Activated naive CD4-positive, alpha-beta T cell treated with anti-CD3 and anti-CD28 coated beads, Interleukin-2, amount 50 U/mL, for 24 hours (primary cell): Measurements from ENCODE around the gene SLC16A9.

Source experiments
- H3K27ac Mint-ChIP-seq: one replicate; pipeline ENCODE4 v1.8.0; 2021; ENCODE audit warnings: mild to moderate bottlenecking, mixed read lengths
- H3K27me3 Mint-ChIP-seq: one replicate; pipeline ENCODE4 v1.8.0; 2021; ENCODE audit warnings: mixed read lengths
- H3K36me3 Mint-ChIP-seq: one replicate; pipeline ENCODE4 v1.8.0; 2021; ENCODE audit warnings: mixed read lengths
- H3K4me1 Mint-ChIP-seq: one replicate; pipeline ENCODE4 v1.8.0; 2021; ENCODE audit warnings: mixed read lengths
- H3K4me3 Mint-ChIP-seq: one replicate; pipeline ENCODE4 v1.8.0; 2021; ENCODE audit warnings: mild to moderate bottlenecking, mixed read lengths
- H3K9me3 Mint-ChIP-seq: one replicate; pipeline ENCODE4 v1.8.0; 2021; ENCODE audit warnings: mixed read lengths

Gene SLC16A9

GRCh38 chr10:59631237-59631636, 78.4 kb downstream of the SLC16A9 start:
- Mint-ChIP-seq H3K27ac (no peak overlapping the region), H3K4me1 (peaks cover under 1% of the 10 kb centered on the region), H3K9me3 (no peaks in the 10 kb centered on the region), H3K36me3 (no peaks in the 10 kb centered on the region), H3K27me3 (peaks cover 5% of the 10 kb centered on the region), H3K4me3 (no peak overlapping the region)

DNA sequence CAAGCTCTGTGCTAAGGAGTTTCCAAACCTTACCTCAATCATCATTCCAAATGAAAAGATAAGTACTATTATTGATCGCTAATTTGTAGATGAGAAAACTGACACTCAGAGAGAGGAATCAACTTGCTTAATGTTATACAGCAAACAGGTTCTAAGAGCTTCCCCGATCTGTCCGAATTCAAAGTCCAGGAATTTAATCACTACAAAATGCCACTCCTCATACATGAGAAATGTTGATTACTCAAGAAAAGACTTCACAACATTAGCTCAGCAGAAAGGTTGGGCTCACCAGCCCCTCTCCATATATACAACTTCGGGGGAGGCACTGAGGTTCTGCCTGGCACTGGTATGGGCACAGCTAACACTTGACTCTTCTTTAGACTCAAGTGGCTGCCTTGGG, 80.7 kb downstream of the SLC16A9 start:
- H3K4me1 Mint-ChIP-seq = peaks cover 3% of the 10 kb centered on the region
- no peak overlapping the region for H3K4me3 Mint-ChIP-seq
- H3K36me3 Mint-ChIP-seq = no peaks in the 10 kb centered on the region
- no peaks in the 10 kb centered on the region for H3K9me3 Mint-ChIP-seq
- H3K27me3 Mint-ChIP-seq = peaks cover 3% of the 10 kb centered on the region
- no peak overlapping the region for H3K27ac Mint-ChIP-seq

GRCh38 chr10:59628456-59628855, 81.2 kb downstream of the SLC16A9 start:
- H3K27ac Mint-ChIP-seq = no peak overlapping the region
- H3K4me1 Mint-ChIP-seq = peaks cover 3% of the 10 kb centered on the region
- no peaks in the 10 kb centered on the region for H3K36me3 Mint-ChIP-seq
- H3K4me3 Mint-ChIP-seq = no peak overlapping the region
- peaks cover 3% of the 10 kb centered on the region for H3K27me3 Mint-ChIP-seq
- no peaks in the 10 kb centered on the region for H3K9me3 Mint-ChIP-seq

- Mint-ChIP-seq H3K27me3 (peaks cover 3% of the 10 kb centered on the region), H3K4me3 (no peak overlapping the region), H3K36me3 (no peaks in the 10 kb centered on the region), H3K9me3 (no peaks in the 10 kb centered on the region), H3K4me1 (peaks cover 3% of the 10 kb centered on the region), H3K27ac (no peak overlapping the region)
Observed at GRCh38 chr10:59627366-59628018, 82.2 kb downstream of the SLC16A9 start.

DNA sequence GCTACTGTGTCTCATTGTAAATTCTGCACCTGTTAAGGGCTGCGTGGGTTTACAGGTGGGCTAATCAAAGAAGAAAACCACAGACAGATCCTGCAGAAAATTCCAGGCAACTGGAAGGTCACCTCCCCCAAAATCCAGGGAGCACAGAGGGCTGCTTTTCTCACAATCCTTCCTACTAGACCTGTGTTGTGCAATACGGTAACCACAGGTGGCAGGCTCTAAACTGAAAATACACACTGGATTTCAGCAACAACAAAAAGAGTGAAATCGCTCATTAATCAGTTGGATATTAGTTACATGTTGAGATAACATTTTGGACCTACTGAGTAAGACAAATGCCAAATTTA, 83.2 kb downstream of the SLC16A9 start:
- Mint-ChIP-seq H3K4me3 (no peak overlapping the region), H3K27ac (no peak overlapping the region), H3K4me1 (peaks cover 3% of the 10 kb centered on the region), H3K9me3 (no peaks in the 10 kb centered on the region), H3K27me3 (peaks cover under 1% of the 10 kb centered on the region), H3K36me3 (no peaks in the 10 kb centered on the region)

DNA sequence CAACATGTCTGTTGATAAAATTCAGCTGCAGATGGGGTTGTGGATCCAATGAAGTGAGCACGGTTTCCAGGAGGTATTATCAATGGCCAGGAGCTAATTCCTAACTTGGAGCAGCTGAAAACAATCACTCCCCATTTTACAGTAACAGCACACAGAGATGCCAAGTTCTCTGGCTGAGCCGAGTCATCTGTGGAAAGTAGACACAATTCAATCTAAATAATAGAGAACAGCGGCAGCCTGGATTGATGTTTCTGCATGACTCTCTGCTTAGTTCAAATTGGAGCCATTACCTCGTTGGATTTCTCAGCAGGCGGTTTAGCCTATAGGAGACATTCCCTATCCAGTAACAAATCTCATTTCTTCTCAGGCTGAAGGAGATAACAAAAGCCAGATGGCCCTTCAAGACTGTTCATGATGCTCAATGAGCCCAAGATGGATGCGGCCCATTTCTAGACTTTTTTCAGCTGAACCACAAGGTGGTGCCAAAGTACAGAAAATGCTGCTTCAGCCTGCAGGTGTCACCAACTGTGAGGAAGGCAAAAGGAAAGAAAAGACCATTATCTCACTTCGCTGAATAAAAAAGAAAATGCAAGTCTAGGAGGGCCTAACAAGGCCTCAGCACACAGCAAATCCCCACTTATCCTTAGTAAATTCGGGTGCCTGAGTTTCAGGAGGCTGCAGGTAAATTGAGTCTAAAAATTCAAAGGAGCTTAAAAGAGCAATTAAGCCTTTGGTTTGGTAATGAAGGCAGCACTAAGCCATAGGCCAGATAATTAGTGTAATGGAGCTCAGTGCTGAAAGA, 83.7 kb downstream of the SLC16A9 start:
- Mint-ChIP-seq H3K4me1 (peaks cover 3% of the 10 kb centered on the region), H3K9me3 (no peaks in the 10 kb centered on the region), H3K27me3 (no peaks in the 10 kb centered on the region), H3K27ac (no peak overlapping the region), H3K36me3 (no peaks in the 10 kb centered on the region), H3K4me3 (no peak overlapping the region)

- Mint-ChIP-seq H3K4me1 (peaks cover 3% of the 10 kb centered on the region), H3K27me3 (no peaks in the 10 kb centered on the region), H3K4me3 (no peak overlapping the region), H3K36me3 (no peaks in the 10 kb centered on the region), H3K27ac (no peak overlapping the region), H3K9me3 (no peaks in the 10 kb centered on the region)
Observed at GRCh38 chr10:59624951-59625350, 84.7 kb downstream of the SLC16A9 start.

GRCh38 chr10:59624136-59624535, 85.5 kb downstream of the SLC16A9 start:
- Mint-ChIP-seq H3K27ac (no peak overlapping the region), H3K4me3 (no peak overlapping the region), H3K27me3 (no peaks in the 10 kb centered on the region), H3K9me3 (no peaks in the 10 kb centered on the region), H3K4me1 (peaks cover 3% of the 10 kb centered on the region), H3K36me3 (no peaks in the 10 kb centered on the region)

- Mint-ChIP-seq H3K27ac (no peak overlapping the region), H3K9me3 (no peaks in the 10 kb centered on the region), H3K4me1 (peaks cover 3% of the 10 kb centered on the region), H3K36me3 (no peaks in the 10 kb centered on the region), H3K27me3 (no peaks in the 10 kb centered on the region), H3K4me3 (no peak overlapping the region)
Observed at GRCh38 chr10:59623133-59624121, 86.2 kb downstream of the SLC16A9 start.

DNA sequence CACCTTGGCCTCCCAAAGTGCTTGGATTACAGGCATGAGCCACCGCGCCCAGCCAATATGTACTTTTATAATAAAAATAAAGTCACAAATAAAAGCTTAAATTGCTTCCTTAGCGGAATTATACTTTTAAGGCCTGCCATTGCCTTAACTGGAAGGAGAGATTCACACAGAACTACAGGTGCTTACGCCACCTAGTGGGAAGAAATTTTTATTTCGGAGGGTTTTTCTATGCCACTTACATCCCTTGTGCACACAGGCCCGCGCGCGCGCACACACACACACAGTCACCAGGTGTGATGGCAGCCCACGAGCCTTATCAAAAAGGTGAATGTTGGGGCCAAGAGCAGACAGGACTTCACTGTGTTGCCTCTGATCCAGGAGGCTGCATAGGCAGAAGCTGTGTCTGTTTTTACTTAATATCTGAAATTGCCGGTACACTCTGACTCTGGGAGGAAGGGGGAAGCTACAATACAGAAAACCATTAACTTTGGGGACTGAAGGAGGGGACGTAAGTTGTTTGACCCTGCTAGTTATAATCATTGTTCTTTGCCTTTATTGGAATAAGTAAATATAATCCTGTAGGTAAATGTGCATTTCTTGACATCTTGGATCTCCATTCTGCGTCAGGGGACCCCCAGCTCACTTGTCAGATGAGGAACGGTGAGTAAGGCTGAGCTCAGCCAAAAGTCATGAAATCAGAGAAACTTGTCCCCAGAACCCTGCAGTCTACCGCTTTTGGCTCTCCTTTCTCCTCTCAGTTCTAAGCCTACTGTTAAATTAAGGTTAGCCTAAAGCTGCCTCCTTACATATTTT, 87.1 kb downstream of the SLC16A9 start:
- Mint-ChIP-seq H3K9me3 (no peaks in the 10 kb centered on the region), H3K27me3 (no peaks in the 10 kb centered on the region), H3K27ac (no peak overlapping the region), H3K4me3 (no peak overlapping the region), H3K4me1 (peaks cover 3% of the 10 kb centered on the region), H3K36me3 (no peaks in the 10 kb centered on the region)

DNA sequence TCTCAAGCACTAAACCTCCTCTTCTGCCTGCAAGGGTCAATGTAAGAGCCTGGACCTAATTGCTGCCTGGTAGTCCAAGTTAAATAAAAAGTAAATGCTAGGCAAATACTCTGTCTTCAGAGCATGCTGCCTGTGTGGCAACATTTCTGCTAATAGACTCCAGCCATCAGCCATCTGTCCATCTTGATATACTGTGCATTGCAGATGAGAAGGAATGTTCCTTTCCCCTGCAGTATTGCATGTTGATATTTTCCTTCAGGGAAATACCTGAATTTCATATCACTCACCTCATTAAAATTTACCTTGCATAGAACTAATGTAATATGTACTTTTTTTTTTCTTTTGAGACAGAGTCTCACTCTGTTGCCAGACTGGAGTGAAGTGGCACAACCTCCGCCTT, 87.9 kb downstream of the SLC16A9 start:
- H3K9me3 Mint-ChIP-seq = no peaks in the 10 kb centered on the region
- no peak overlapping the region for H3K27ac Mint-ChIP-seq
- H3K4me1 Mint-ChIP-seq = peaks cover 3% of the 10 kb centered on the region
- no peaks in the 10 kb centered on the region for H3K36me3 Mint-ChIP-seq
- H3K27me3 Mint-ChIP-seq = no peaks in the 10 kb centered on the region
- no peak overlapping the region for H3K4me3 Mint-ChIP-seq

DNA sequence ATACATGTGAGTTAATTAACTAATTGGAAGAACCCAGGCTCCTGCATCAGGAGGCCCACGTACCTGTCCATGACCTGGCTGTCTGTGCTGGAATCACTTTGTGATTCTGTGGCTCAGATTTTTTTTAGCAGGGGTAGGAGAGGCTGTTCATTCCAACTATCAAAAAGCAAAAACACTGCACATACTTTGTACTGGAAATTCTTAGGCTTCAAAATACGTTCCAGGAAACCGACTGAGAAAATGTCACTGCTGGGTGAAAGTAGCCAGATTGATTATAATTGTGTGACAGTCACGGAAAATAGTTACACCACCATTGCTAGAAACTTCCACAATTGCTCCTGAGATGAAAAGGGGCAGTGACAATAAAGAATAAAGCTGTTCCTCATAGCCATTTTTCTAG, 91.0 kb downstream of the SLC16A9 start:
- Mint-ChIP-seq H3K9me3 (no peaks in the 10 kb centered on the region), H3K4me1 (no peaks in the 10 kb centered on the region), H3K4me3 (no peak overlapping the region), H3K27me3 (no peaks in the 10 kb centered on the region), H3K36me3 (no peaks in the 10 kb centered on the region), H3K27ac (no peak overlapping the region)

GRCh38 chr10:59617996-59618395, 91.7 kb downstream of the SLC16A9 start:
- Mint-ChIP-seq H3K27me3 (no peaks in the 10 kb centered on the region), H3K27ac (no peak overlapping the region), H3K4me1 (no peaks in the 10 kb centered on the region), H3K4me3 (no peak overlapping the region), H3K36me3 (no peaks in the 10 kb centered on the region), H3K9me3 (no peaks in the 10 kb centered on the region)

GRCh38 chr10:59611048-59611447, 98.6 kb downstream of the SLC16A9 start:
- H3K27me3 Mint-ChIP-seq = no peaks in the 10 kb centered on the region
- H3K4me1 Mint-ChIP-seq = no peaks in the 10 kb centered on the region
- no peak overlapping the region for H3K4me3 Mint-ChIP-seq
- H3K9me3 Mint-ChIP-seq = no peaks in the 10 kb centered on the region
- H3K27ac Mint-ChIP-seq = no peak overlapping the region
- H3K36me3 Mint-ChIP-seq = no peaks in the 10 kb centered on the region

GRCh38 chr10:59607970-59608369, 101.7 kb downstream of the SLC16A9 start:
- no peaks in the 10 kb centered on the region for H3K9me3 Mint-ChIP-seq
- H3K36me3 Mint-ChIP-seq = no peaks in the 10 kb centered on the region
- H3K27ac Mint-ChIP-seq = no peak overlapping the region
- no peak overlapping the region for H3K4me3 Mint-ChIP-seq
- no peaks in the 10 kb centered on the region for H3K27me3 Mint-ChIP-seq
- no peaks in the 10 kb centered on the region for H3K4me1 Mint-ChIP-seq
